Erythroblast (primary cell): ENCODE results near the gene PPP1R12B.

Experiments
- GATA1 ChIP-seq: IDR thresholded peaks from 2 replicates; pipeline ENCODE4 v1.6.1; 2011; ENCODE audit warnings: low read depth, mild to moderate bottlenecking, control low read depth, low read length, moderate library complexity
- POLR2A ChIP-seq: IDR thresholded peaks from 2 replicates; pipeline ENCODE4 v1.6.1; 2011; ENCODE audit warnings: mild to moderate bottlenecking, low read length

GRCh38 chr1:202638019-202638700 lies 289.7 kb downstream of the PPP1R12B start:
- TF ChIP-seq POLR2A (no peak), GATA1 (no peak)
